HS-5 (cell line): ENCODE results near the gene TMEM198.
A peak's percentile ranks its signal among the peaks of the same experiment; 100 is the strongest.

Experiments used
- DNase-seq: peaks from one replicate; pipeline ENCODE4 v3.0.0-alpha.2; 2012; ENCODE audit warnings: low read depth

Gene TMEM198

GRCh38 chr2:219581346-219581745 lies 37.5 kb downstream of the TMEM198 start:
- DNase-seq: no peak

- DNase-seq: no peak
Observed at GRCh38 chr2:219591091-219591490, 47.3 kb downstream of the TMEM198 start.

- DNase-seq: no peak
Observed at GRCh38 chr2:219592736-219593135, 48.9 kb downstream of the TMEM198 start.

- no peak for DNase-seq
Observed at GRCh38 chr2:219593154-219593553, 49.3 kb downstream of the TMEM198 start.

- DNase-seq: no peak
Observed at GRCh38 chr2:219595256-219595655, 51.4 kb downstream of the TMEM198 start.

DNA sequence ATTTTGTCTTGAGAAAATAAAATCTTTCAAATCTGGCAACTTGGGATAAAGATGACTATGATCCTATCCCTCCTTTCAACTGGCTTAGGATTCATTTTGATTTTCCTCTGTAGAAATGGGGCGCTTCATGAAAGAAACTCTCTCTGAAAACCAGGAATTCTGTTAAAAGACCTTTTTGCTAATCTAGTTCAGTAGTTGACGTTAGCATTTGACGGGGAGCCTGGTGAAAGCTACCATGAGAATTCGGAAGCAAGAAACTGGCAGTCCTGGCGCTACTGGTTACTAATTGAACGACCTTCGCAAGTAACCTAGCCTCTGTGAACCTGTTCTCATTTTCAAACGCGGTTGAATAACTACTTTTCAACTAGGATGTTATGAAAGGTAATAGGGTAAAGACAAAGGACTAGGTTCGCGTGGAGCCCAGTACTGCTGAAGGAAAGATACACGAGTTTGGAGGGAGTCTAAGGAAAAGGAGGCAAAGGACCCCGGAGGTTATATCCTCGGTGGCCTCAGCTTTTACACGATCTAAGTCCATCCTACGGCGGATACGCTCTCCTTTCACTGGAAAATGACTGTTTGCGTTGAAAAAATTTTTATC lies 53.2 kb downstream of the TMEM198 start:
- DNase-seq: no peak

- peak; percentile 93 for DNase-seq
Observed at GRCh38 chr2:219597552-219598307, 53.9 kb downstream of the TMEM198 start, which contains the start of gene STK11IP. STK11IP (plus strand) TSS chr2:219597857; CDS start chr2:219598120, 263 bp downstream.

DNA sequence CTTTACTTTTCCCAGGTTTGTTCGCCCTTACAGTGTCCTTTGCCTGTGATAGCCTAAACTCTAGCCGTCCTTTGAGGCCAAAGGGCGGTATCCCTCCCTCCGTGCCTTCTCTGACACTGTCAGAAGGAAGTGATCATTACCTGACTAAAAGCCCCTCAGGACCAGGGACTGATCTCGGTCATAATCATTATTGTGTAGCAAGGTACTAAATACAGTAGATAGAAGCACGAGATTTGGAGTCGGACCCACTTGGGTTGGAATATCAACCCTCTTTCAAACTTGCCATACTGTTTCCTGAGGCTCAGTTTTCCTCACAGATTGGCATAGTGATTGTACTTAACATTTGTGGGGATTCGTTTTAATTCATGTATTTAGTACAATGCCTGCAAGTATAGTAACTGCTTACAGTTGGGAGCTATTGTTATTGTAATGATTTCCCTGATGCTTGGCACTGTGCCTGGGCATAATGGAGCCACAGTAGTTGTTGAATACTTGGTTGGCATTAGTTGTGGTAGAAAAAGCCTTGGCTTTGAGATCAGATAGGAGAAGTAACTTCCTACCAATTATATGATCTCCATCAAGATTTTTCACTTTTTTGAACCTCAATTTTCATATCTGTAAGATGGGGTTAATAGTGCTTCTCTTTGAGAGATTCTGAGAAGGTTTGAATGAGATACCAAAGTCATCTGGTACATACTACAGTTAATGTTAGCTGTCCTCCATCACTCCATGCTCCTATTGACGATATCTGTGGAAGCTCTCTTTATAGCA lies 54.7 kb downstream of the TMEM198 start:
- no peak for DNase-seq
